GM12878 (cell line): ENCODE data around the gene DDX27. TPM values are rescaled to one million over a fixed set of nuclear protein-coding genes. Genes with fewer than 3 reads are reported as not detected.

Experiments used
- ASH2L ChIP-seq: fragments of 300-600, 200-600 bp; sonication (generic); IDR thresholded peaks from 2 replicates; pipeline ENCODE4 v1.6.1; 2017; ENCODE audit warnings: low read depth, mild to moderate bottlenecking, borderline replicate concordance
- ATF7 ChIP-seq: fragments of 450-650 bp; IDR thresholded peaks from 2 replicates; pipeline ENCODE4 v1.6.1; 2016; ENCODE audit warnings: low read depth, mild to moderate bottlenecking
- CHD1 ChIP-seq: IDR thresholded peaks from 2 replicates; pipeline ENCODE4 v1.6.1; 2012; ENCODE audit warnings: low read depth, low read length, improper control_type of control experiment
- EP300 ChIP-seq, 2 experiments: fragments of 150-350 bp in 1 of 2; IDR thresholded peaks; 2 replicates each; pipeline ENCODE4 v1.6.1; 2011 to 2012; ENCODE audit warnings: low read depth in 2 of 2, low read length in 2 of 2, borderline replicate concordance in 1 of 2, improper control_type of control experiment in 1 of 2, inconsistent platforms in 1 of 2; ENCODE audit not compliant: control insufficient read depth in 1 of 2
- EZH2 ChIP-seq: IDR thresholded peaks from 2 replicates; pipeline ENCODE4 v1.6.1; 2012; ENCODE audit warnings: low read depth, mild to moderate bottlenecking, control low read depth, inconsistent platforms, low read length, borderline replicate concordance; ENCODE audit not compliant: control insufficient read depth
- FOS ChIP-seq: IDR thresholded peaks from 3 replicates; pipeline ENCODE4 v1.6.1; 2011; ENCODE audit warnings: borderline replicate concordance; ENCODE audit not compliant: insufficient read length; ENCODE audit errors: extremely low read depth
- HCFC1 ChIP-seq: fragments of 150-350 bp; IDR thresholded peaks from 2 replicates; pipeline ENCODE4 v1.6.1; 2014; ENCODE audit warnings: low read length
- HDAC2 ChIP-seq: fragments of 200-600 bp; sonication (generic); IDR thresholded peaks from 2 replicates; pipeline ENCODE4 v1.6.1; 2017
- HDAC6 ChIP-seq: fragments of 200-600 bp; sonication (generic); IDR thresholded peaks from one replicate; pipeline ENCODE4 v1.8.0; 2017; ENCODE audit warnings: antibody characterized with exemption; ENCODE audit not compliant: unreplicated experiment
- KDM1A ChIP-seq: fragments of 200-600 bp; sonication (generic); IDR thresholded peaks from 2 replicates; pipeline ENCODE4 v1.6.1; 2016; ENCODE audit warnings: borderline replicate concordance
- KLF5 ChIP-seq: fragments of 450-650 bp; IDR thresholded peaks from 2 replicates; pipeline ENCODE4 v1.6.1; 2014; ENCODE audit warnings: mild to moderate bottlenecking; ENCODE audit not compliant: partially characterized antibody
- NFIC ChIP-seq: IDR thresholded peaks from 2 replicates; pipeline ENCODE4 v1.6.1; 2012; ENCODE audit warnings: low read depth, mild to moderate bottlenecking, inconsistent platforms, low read length, moderate library complexity
- POLR2AphosphoS2 ChIP-seq: IDR thresholded peaks from 2 replicates; pipeline ENCODE4 v1.6.1; 2011; ENCODE audit warnings: low read depth, mild to moderate bottlenecking, low read length, improper control_type of control experiment, moderate library complexity
- RELA ChIP-seq: fragments of 450-650 bp; IDR thresholded peaks from 2 replicates; pipeline ENCODE4 v1.8.0; 2014; ENCODE audit warnings: borderline replicate concordance; ENCODE audit not compliant: partially characterized antibody
- RFX5 ChIP-seq: IDR thresholded peaks from 2 replicates; pipeline ENCODE4 v1.6.1; 2011; ENCODE audit warnings: low read depth, low read length, improper control_type of control experiment
- RUNX3 ChIP-seq: IDR thresholded peaks from 2 replicates; pipeline ENCODE4 v1.6.1; 2012; ENCODE audit warnings: low read length, inconsistent platforms
- SMAD1 ChIP-seq: fragments of 450-650 bp; IDR thresholded peaks from 2 replicates; pipeline ENCODE4 v1.6.1; 2018; ENCODE audit warnings: mild to moderate bottlenecking, low read depth; ENCODE audit not compliant: partially characterized antibody
- SMAD5 ChIP-seq: IDR thresholded peaks from 2 replicates; pipeline ENCODE4 v1.6.1; 2016; ENCODE audit warnings: antibody characterized with exemption, low read depth
- SP1 ChIP-seq: IDR thresholded peaks from one replicate; pipeline ENCODE4 v1.6.1; 2011; ENCODE audit warnings: low read depth, low read length
- TAF1 ChIP-seq: IDR thresholded peaks from 2 replicates; pipeline ENCODE4 v1.6.1; 2011; ENCODE audit warnings: mild to moderate bottlenecking, low read depth, low read length, borderline replicate concordance
- TCF12 ChIP-seq: IDR thresholded peaks from 2 replicates; pipeline ENCODE4 v1.6.1; 2011; ENCODE audit warnings: low read depth, mild to moderate bottlenecking, low read length
- TCF3 ChIP-seq: IDR thresholded peaks from 2 replicates; pipeline ENCODE4 v1.6.1; 2012; ENCODE audit warnings: low read depth, mild to moderate bottlenecking, low read length, borderline replicate concordance; ENCODE audit not compliant: insufficient read depth
- YBX1 ChIP-seq: fragments of 450-650 bp; IDR thresholded peaks from 2 replicates; pipeline ENCODE4 v1.6.1; 2016; ENCODE audit warnings: antibody characterized with exemption
- YY1 ChIP-seq: IDR thresholded peaks from 2 replicates; pipeline ENCODE4 v1.6.1; 2011; ENCODE audit warnings: low read depth, mild to moderate bottlenecking, low read length
- ZNF207 ChIP-seq: fragments of 450-650 bp; IDR thresholded peaks from 2 replicates; pipeline ENCODE4 v1.6.1; 2014; ENCODE audit warnings: antibody characterized with exemption, mild to moderate bottlenecking, borderline replicate concordance
- ZNF217 ChIP-seq: fragments of 450-650 bp; IDR thresholded peaks from 2 replicates; pipeline ENCODE4 v1.6.1; 2017; ENCODE audit warnings: antibody characterized with exemption, mild to moderate bottlenecking
- ZNF622 ChIP-seq: fragments of 450-650 bp; IDR thresholded peaks from 2 replicates; pipeline ENCODE4 v1.6.1; 2017; ENCODE audit warnings: mild to moderate bottlenecking, inconsistent platforms
- polyA plus RNA-seq, 11 experiments: library from polyadenylated mRNA; depleted of rRNA in 4 of 11; unstranded in 6 of 11; stranded (reverse) in 5 of 11; fragments of >200 nt; fragmentation: Nextera tagmentation in 4 of 11; fragmentation: Illumina TruSeq in 1 of 11; extraction: Ambion mirVana in 4 of 11; extraction: Trizol in 1 of 11; gene quantifications; 1 replicate in 1 of 11; 2 replicates in 10 of 11; pipeline versions ENCODE4 v1.2.1 to v1.2.3, GENCODE V29; 2011 to 2016; ENCODE audit warnings: inconsistent platforms in 2 of 11, missing spikeins in 2 of 11, low read depth in 1 of 11
- total RNA-seq, 4 experiments: library from RNA; depleted of rRNA in 3 of 4; stranded (reverse); fragments of >200 nt in 3 of 4; fragmentation: Illumina TruSeq in 1 of 4; extraction: Trizol in 1 of 4; gene quantifications; 2 replicates each; pipeline versions ENCODE4 v1.2.1 to v1.2.3, GENCODE V29; 2013 to 2021
- TF ChIP-seq, protein P1 (sequence below): IDR thresholded peaks from 2 replicates; pipeline ENCODE4 v1.6.1; 2011; ENCODE audit warnings: borderline replicate concordance, low read depth, mild to moderate bottlenecking, moderate library complexity, mixed read lengths, low read length; ENCODE audit not compliant: insufficient read depth; ENCODE audit errors: extremely low read length
- TF ChIP-seq, protein P2 (sequence below): fragments of 150-350 bp; IDR thresholded peaks from 2 replicates; pipeline ENCODE4 v1.6.1; 2016; ENCODE audit warnings: low read depth, low read length

Gene DDX27
- total and polyA plus RNA-seq, 10 of the 15 experiments (the other 5 are each of a cell fraction or from before 2014, with no cell fraction given), result 19.8 to 78.8 (median 54.9) TPM

DNA sequence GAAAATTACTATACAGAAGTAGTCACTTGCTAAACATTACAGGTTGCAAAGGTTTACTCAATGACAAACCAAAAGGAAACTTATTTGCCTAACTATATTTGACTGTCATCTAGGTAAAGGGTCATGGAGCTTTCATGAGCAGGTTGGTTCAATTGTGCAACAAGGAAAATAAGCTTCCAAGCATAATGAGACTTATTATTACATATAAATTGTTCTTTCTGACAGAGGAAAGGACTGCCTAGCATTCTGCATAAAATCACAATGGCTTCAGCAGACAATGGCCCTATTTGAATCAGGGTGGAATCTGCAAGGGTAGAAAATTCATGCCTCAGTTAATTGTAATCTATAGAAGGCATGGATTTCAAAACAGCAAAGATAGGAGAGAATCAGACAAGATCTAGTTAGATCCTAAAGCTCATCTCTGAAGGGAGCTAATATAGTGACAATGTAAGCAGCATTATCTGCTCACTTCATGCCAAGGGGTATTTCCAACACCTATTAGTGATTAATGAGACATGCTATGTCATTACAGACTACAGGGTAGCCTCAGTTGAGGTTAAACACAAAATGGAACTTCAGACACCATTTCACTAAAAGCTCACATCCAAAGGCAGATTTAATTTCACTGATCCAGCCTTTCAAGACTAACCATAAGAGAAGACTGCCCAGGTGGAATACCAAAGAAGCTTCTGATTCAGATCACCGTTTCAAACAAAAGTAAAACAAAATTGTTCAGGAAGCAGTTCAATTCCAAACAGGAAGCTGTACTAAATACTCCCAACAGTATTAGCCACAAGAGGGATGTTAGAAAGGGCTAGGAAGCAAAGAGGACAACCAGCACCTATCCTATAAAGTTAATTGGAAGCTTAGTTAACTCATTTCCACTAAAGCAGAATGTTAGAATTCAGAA lies 39.6 kb upstream of the DDX27 start (continued):
- TF ChIP-seq SMAD1 (no peak), RUNX3 (peak; percentile 72; the same call in 1 of the 2 replicates), HCFC1 (no peak), FOS (no peak), HDAC2 (no peak), HDAC6 (no peak), ZNF207 (no peak), SP1 (no peak), KLF5 (no peak), EP300 (IDR thresholded peaks at IDR 0.05; ENCODE audit: borderline replicate concordance in 1 of 2, control insufficient read depth in 1 of 2, low read depth in 2 of 2, low read length in 2 of 2) (0 out of 4 replicates have a peak, but pooled peaks of 1 of the 2 experiments have one; percentile 12), RELA (peak; percentile 45), YY1 (peak; percentile 93), TCF12 (no peak), KDM1A (no peak), NFIC (0 out of 2 replicates have a peak, but pooled peaks have one; percentile 29), TCF3 (no peak), EZH2 (no peak), ZNF217 (0 out of 2 replicates have a peak, but pooled peaks have one; percentile 10), SMAD5 (no peak), YBX1 (no peak), ZNF622 (no peak), CHD1 (no peak), TAF1 (no peak), ASH2L (no peak), RFX5 (no peak), ATF7 (peak; percentile 85), POLR2AphosphoS2 (no peak)
- TF ChIP-seq, protein P1, sequence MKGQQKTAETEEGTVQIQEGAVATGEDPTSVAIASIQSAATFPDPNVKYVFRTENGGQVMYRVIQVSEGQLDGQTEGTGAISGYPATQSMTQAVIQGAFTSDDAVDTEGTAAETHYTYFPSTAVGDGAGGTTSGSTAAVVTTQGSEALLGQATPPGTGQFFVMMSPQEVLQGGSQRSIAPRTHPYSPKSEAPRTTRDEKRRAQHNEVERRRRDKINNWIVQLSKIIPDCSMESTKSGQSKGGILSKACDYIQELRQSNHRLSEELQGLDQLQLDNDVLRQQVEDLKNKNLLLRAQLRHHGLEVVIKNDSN, result no peak
- TF ChIP-seq, protein P2, sequence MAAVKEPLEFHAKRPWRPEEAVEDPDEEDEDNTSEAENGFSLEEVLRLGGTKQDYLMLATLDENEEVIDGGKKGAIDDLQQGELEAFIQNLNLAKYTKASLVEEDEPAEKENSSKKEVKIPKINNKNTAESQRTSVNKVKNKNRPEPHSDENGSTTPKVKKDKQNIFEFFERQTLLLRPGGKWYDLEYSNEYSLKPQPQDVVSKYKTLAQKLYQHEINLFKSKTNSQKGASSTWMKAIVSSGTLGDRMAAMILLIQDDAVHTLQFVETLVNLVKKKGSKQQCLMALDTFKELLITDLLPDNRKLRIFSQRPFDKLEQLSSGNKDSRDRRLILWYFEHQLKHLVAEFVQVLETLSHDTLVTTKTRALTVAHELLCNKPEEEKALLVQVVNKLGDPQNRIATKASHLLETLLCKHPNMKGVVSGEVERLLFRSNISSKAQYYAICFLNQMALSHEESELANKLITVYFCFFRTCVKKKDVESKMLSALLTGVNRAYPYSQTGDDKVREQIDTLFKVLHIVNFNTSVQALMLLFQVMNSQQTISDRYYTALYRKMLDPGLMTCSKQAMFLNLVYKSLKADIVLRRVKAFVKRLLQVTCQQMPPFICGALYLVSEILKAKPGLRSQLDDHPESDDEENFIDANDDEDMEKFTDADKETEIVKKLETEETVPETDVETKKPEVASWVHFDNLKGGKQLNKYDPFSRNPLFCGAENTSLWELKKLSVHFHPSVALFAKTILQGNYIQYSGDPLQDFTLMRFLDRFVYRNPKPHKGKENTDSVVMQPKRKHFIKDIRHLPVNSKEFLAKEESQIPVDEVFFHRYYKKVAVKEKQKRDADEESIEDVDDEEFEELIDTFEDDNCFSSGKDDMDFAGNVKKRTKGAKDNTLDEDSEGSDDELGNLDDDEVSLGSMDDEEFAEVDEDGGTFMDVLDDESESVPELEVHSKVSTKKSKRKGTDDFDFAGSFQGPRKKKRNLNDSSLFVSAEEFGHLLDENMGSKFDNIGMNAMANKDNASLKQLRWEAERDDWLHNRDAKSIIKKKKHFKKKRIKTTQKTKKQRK, result no peak
